GM12878 (cell line): ENCODE measurements around the gene TSPYL2. TPM values are rescaled to one million over a fixed set of nuclear protein-coding genes. Genes with fewer than 3 reads are reported as not detected.

Experiments
- ATAC-seq: fragments of 200-7000 bp; cut with Tn5 transposase; 3 replicates; pipeline ENCODE4 v1.9.1; 2020; ENCODE audit warnings: mild to moderate bottlenecking, moderate library complexity
- Bru-seq: library from RNA; stranded (reverse); fragments of 400-500 nt; gene quantifications from one replicate; lab custom pipeline; 2021; lab: Mats Ljungman, UMichigan
- BruChase-seq, 2 experiments: library from RNA; stranded (reverse); fragments of 400-500 nt; gene quantifications; one replicate each; lab custom pipeline; 2021; lab: Mats Ljungman, UMichigan
- BruUV-seq: library from RNA; stranded (reverse); fragments of 400-500 nt; replicated peaks from 2 replicates; lab custom pipeline; 2021; lab: Mats Ljungman, UMichigan
- CTCF ChIA-PET: fragments of 300-600 bp; sonication (Branson Sonifier 250); formaldehyde crosslinking; extraction: SDS; loops from one replicate; lab custom pipeline; 2021; ENCODE audit warnings: inconsistent platforms; lab: Yijun Ruan, JAX
- POLR2A ChIA-PET: fragments of 350-600 bp; formaldehyde crosslinking; extraction: SDS; loops from one replicate; lab custom pipeline; 2021; ENCODE audit warnings: inconsistent platforms; lab: Charles Lee
- RAD21 ChIA-PET: fragments of 300-600 bp; sonication (Branson Sonifier 250); formaldehyde crosslinking; loops from one replicate; lab custom pipeline; 2023; ENCODE audit warnings: antibody characterized with exemption; ENCODE audit not compliant: unreplicated experiment; lab: Charles Lee
- SMC1A ChIA-PET: fragments of 300-600 bp; sonication (Branson Sonifier 250); formaldehyde crosslinking; loops from one replicate; lab custom pipeline; 2023; ENCODE audit not compliant: unreplicated experiment, uncharacterized antibody; lab: Charles Lee
- DNase-seq: peaks from one replicate; pipeline ENCODE4 v3.0.0-alpha.2; 2011; ENCODE audit warnings: low read depth, low spot score
- FAIRE-seq: peaks from 3 replicates; lab custom pipeline; 2011; peaks lifted over from hg19 to GRCh38; lab: Jason Lieb, UNC
- H2AFZ ChIP-seq: 2 replicates; pipeline ENCODE4 v1.6.0; 2011; ENCODE audit warnings: low read depth, low read length, control low read depth; ENCODE audit not compliant: control insufficient read depth
- H3K27ac ChIP-seq: 2 replicates; pipeline ENCODE4 v1.5.1; 2011; ENCODE audit warnings: control low read depth; ENCODE audit not compliant: control insufficient read depth, insufficient read depth
- H3K27me3 ChIP-seq, 2 experiments: replicated peaks in 1 of 2; 2 replicates each; pipeline versions ENCODE4 v1.6.0 to v1.6.1; 2011; ENCODE audit warnings: low read length in 1 of 2; ENCODE audit not compliant: control insufficient read depth in 2 of 2, insufficient read depth in 2 of 2
- H3K36me3 ChIP-seq, 2 experiments: 2 replicates each; pipeline ENCODE4 v1.5.1; 2011; ENCODE audit warnings: low read length in 1 of 2; ENCODE audit not compliant: control insufficient read depth in 2 of 2, insufficient read depth in 2 of 2
- H3K4me1 ChIP-seq: 2 replicates; pipeline ENCODE4 v1.6.1; 2011; ENCODE audit warnings: mild to moderate bottlenecking, low read length, moderate library complexity, mixed read lengths; ENCODE audit not compliant: control insufficient read depth, insufficient read depth
- H3K4me2 ChIP-seq: 2 replicates; pipeline ENCODE4 v1.6.0; 2011; ENCODE audit warnings: control low read depth; ENCODE audit not compliant: control insufficient read depth, insufficient read depth
- H3K4me3 ChIP-seq: fragments of 200-600 bp; sonication (generic); 2 replicates; pipeline ENCODE4 v1.5.1; 2016
- H3K79me2 ChIP-seq: 2 replicates; pipeline ENCODE4 v1.6.0; 2011; ENCODE audit warnings: low read length; ENCODE audit not compliant: control insufficient read depth, insufficient read depth
- H3K9ac ChIP-seq: 2 replicates; pipeline ENCODE4 v1.8.0; 2011; ENCODE audit warnings: low read length, control low read depth, mixed read lengths; ENCODE audit not compliant: control insufficient read depth, insufficient read depth
- H3K9me3 ChIP-seq: replicated peaks from 3 replicates; pipeline ENCODE4 v1.5.1; 2011; ENCODE audit warnings: mild to moderate bottlenecking, low read length; ENCODE audit not compliant: control insufficient read depth, insufficient read depth
- H4K20me1 ChIP-seq: 2 replicates; pipeline ENCODE4 v1.6.0; 2011; ENCODE audit not compliant: control insufficient read depth, insufficient read depth
- BCLAF1 ChIP-seq: fragments of 450-650 bp; IDR thresholded peaks from 2 replicates; pipeline ENCODE4 v1.6.1; 2017; ENCODE audit warnings: antibody characterized with exemption, mild to moderate bottlenecking, moderate library complexity
- FOS ChIP-seq: IDR thresholded peaks from 3 replicates; pipeline ENCODE4 v1.6.1; 2011; ENCODE audit warnings: borderline replicate concordance; ENCODE audit not compliant: insufficient read length; ENCODE audit errors: extremely low read depth
- FOXK2 ChIP-seq: fragments of 450-650 bp; IDR thresholded peaks from 2 replicates; pipeline ENCODE4 v1.6.1; 2017; ENCODE audit warnings: mild to moderate bottlenecking, moderate library complexity
- GATAD2B ChIP-seq: fragments of 450-650 bp; conservative IDR thresholded peaks from 2 replicates; pipeline ENCODE4 v1.6.1; 2017; ENCODE audit warnings: low read depth, mild to moderate bottlenecking, moderate library complexity
- PML ChIP-seq: IDR thresholded peaks from 2 replicates; pipeline ENCODE4 v1.6.1; 2012; ENCODE audit warnings: low read length, inconsistent platforms
- SIX5 ChIP-seq: IDR thresholded peaks from 2 replicates; pipeline ENCODE4 v1.6.1; 2011; ENCODE audit warnings: mild to moderate bottlenecking, low read depth, low read length, moderate library complexity; ENCODE audit not compliant: severe bottlenecking
- SUPT20H ChIP-seq: IDR thresholded peaks from 2 replicates; pipeline ENCODE4 v1.6.1; 2011; ENCODE audit warnings: low read depth, mild to moderate bottlenecking, low read length, moderate library complexity, borderline replicate concordance; ENCODE audit not compliant: control insufficient read depth
- TCF3 ChIP-seq: IDR thresholded peaks from 2 replicates; pipeline ENCODE4 v1.6.1; 2012; ENCODE audit warnings: low read depth, mild to moderate bottlenecking, low read length, borderline replicate concordance; ENCODE audit not compliant: insufficient read depth
- ZBTB33 ChIP-seq: fragments of 450-650 bp; IDR thresholded peaks from 2 replicates; pipeline ENCODE4 v1.6.1; 2017; ENCODE audit warnings: mild to moderate bottlenecking
- WGBS: methylation state at CpG from one replicate; pipeline ENCODE4 v1.1.6; 2016; ENCODE audit warnings: low lambda C conversion rate; ENCODE audit not compliant: insufficient replicate concordance, insufficient coverage; ENCODE audit errors: missing lambda C conversion rate; 5-methylcytosine and 5-hydroxymethylcytosine counted together
- in situ Hi-C: fragments of 300-500 bp; cut with MboI; formaldehyde crosslinking; loops from 9 replicates; pipeline ENCODE4 v1.14.3; 2018; ENCODE audit warnings: mixed read lengths
- intact Hi-C: fragments of 100-400 bp; cut with micrococcal nuclease; formaldehyde crosslinking; loops from one replicate; pipeline ENCODE4 v1.14.2; 2022; ENCODE audit not compliant: unreplicated experiment
- long read RNA-seq, 2 experiments: library from polyadenylated mRNA; unstranded; transcript quantifications; one replicate each; pipeline ENCODE4 v2.0.0, GENCODE V29; 2019 to 2020
- polyA minus RNA-seq, 3 experiments: library from RNA; depleted of rRNA, polyadenylated mRNA; stranded (reverse); fragments of >200 nt; gene quantifications; 2 replicates each; pipeline ENCODE4 v1.2.3, GENCODE V29; 2011
- polyA plus RNA-seq, 11 experiments: library from polyadenylated mRNA; depleted of rRNA in 4 of 11; unstranded in 6 of 11; stranded (reverse) in 5 of 11; fragments of >200 nt; fragmentation: Nextera tagmentation in 4 of 11; fragmentation: Illumina TruSeq in 1 of 11; extraction: Ambion mirVana in 4 of 11; extraction: Trizol in 1 of 11; gene quantifications; 1 replicate in 1 of 11; 2 replicates in 10 of 11; pipeline versions ENCODE4 v1.2.1 to v1.2.3, GENCODE V29; 2011 to 2016; ENCODE audit warnings: inconsistent platforms in 2 of 11, missing spikeins in 2 of 11, low read depth in 1 of 11
- total RNA-seq, 4 experiments: library from RNA; depleted of rRNA in 3 of 4; stranded (reverse); fragments of >200 nt in 3 of 4; fragmentation: Illumina TruSeq in 1 of 4; extraction: Trizol in 1 of 4; gene quantifications; 2 replicates each; pipeline versions ENCODE4 v1.2.1 to v1.2.3, GENCODE V29; 2013 to 2021
- TF ChIP-seq, protein P1 (sequence below): fragments of 450-650 bp; IDR thresholded peaks from 2 replicates; pipeline ENCODE4 v1.6.1; 2016; ENCODE audit warnings: mild to moderate bottlenecking

The TSPYL2 gene
- 13.7 and 15.4 TPM in 2 replicates for total RNA-seq (2013; cell fraction: nucleolus; rRNA removed)
- total RNA-seq (2014; rRNA removed) = 12.8 and 13.4 TPM in 2 replicates
- total RNA-seq (2014; rRNA removed; fragmentation: Illumina TruSeq; extraction: Trizol) = 12.3 and 12.9 TPM in 2 replicates
- 16.0 and 16.1 TPM in 2 replicates for total RNA-seq (2021)
- polyA plus RNA-seq (2011; ENCODE audit: low read depth) = 27.1 TPM
- 19.9 and 20.1 TPM in 2 replicates for polyA plus RNA-seq (2011; rRNA removed)
- 10.1 and 11.6 TPM in 2 replicates for polyA plus RNA-seq (2011; cell fraction: cytosol; rRNA removed)
- polyA plus RNA-seq (2011; cell fraction: nucleus; rRNA removed) = 53.1 and 62.8 TPM in 2 replicates
- polyA plus RNA-seq (2012) = 28.0 and 49.3 TPM in 2 replicates
- 24.6 and 29.5 TPM in 2 replicates for polyA plus RNA-seq (2014; fragmentation: Illumina TruSeq; extraction: Trizol)
- 1 to 10 TPM in 1 of 2 experiments, under 1 TPM in 1; 0.53 to 1.8 TPM for polyA plus RNA-seq (2014; fragmentation: Nextera tagmentation; extraction: Ambion mirVana)
- 19.7 and 20.0 TPM in 2 replicates for polyA plus RNA-seq (2014; rRNA removed)
- polyA plus RNA-seq (2016; fragmentation: Nextera tagmentation; extraction: Ambion mirVana) = 10 to 100 TPM; 13.3 to 15.6 TPM
- 4.1 and 11.3 TPM in 2 replicates for polyA minus RNA-seq (2011; rRNA and poly(A)+ RNA removed)
- polyA minus RNA-seq (2011; cell fraction: cytosol; rRNA and poly(A)+ RNA removed) = 4.5 and 4.9 TPM in 2 replicates
- polyA minus RNA-seq (2011; cell fraction: nucleus; rRNA and poly(A)+ RNA removed) = 5.0 and 6.8 TPM in 2 replicates
- Bru-seq, nascent RNA = percentile 91 among the genes with signal in this experiment
- BruChase-seq, experiment 1, labeled RNA remaining after a 6-hour chase = percentile 91 among the genes with signal in this experiment
- percentile 88 among the genes with signal in this experiment for BruChase-seq, experiment 2, labeled RNA remaining after a 2-hour chase
- long read RNA-seq, experiment 1 = 0 reads
- long read RNA-seq, experiment 2, partial matches to known transcripts = 0 of 1 reads
- long read RNA-seq, experiment 2, other reads (novel, unspliced or antisense) = 1 of 1 reads

- no peaks in the 10 kb centered on the region for H3K4me1 ChIP-seq
- no peaks in the 10 kb centered on the region for H3K9me3 ChIP-seq
- H3K4me2 ChIP-seq = peak within 1 kb of the TSS; percentile 69
- H3K27ac ChIP-seq = peak within 1 kb of the TSS; percentile 73
- CTCF ChIA-PET = interaction anchor here (0.9 to 1.4 kb wide), 2 partner anchors 9 to 10 kb away, joined by 3 to 5 read pairs; no protein-coding TSS in a partner anchor
- in situ Hi-C loops = no loop called here
- H3K4me3 ChIP-seq = peak within 1 kb of the TSS; percentile 73
- ATAC-seq = peak; percentile 96
- SMC1A ChIA-PET = interaction anchor here (0.8 to 1.3 kb wide), 2 partner anchors 9 to 10 kb away, joined by 3 to 4 read pairs; no protein-coding TSS in a partner anchor
- peak within 1 kb of the TSS; percentile 47 for H2AFZ ChIP-seq
- intact Hi-C loops = loop anchor here (1.0 kb wide), 1 partner anchor 11 kb away; no protein-coding TSS in a partner anchor
- DNase-seq = peak; percentile 79
- H3K79me2 ChIP-seq = peaks cover 6% of the 10 kb centered on the region
- peak within 1 kb of the TSS; percentile 73 for H3K9ac ChIP-seq
- peaks cover 0 to 5% of the 10 kb centered on the region in 2 experiments; a peak in 1 of 4 replicates for H3K36me3 ChIP-seq
- no peaks in the 10 kb centered on the region for H4K20me1 ChIP-seq
- H3K27me3 ChIP-seq = no peaks in the 10 kb centered on the region
- no peak for FAIRE-seq
- BruUV-seq = no TSS peak
- POLR2A ChIA-PET = interaction anchor here (0.5 to 2.0 kb wide), 5 partner anchors 9 to 963 kb away, joined by 4 to 9 read pairs (median 5); partner anchors contain the start of gene KANTR
- RAD21 ChIA-PET = no interaction called here
- WGBS = 41% methylated on average over 58 of the region's 86 CpGs
- TF ChIP-seq GATAD2B (no peak; the same call in 1 of the 2 replicates), BCLAF1 (no peak), FOXK2 (no peak), SIX5 (no peak), ZBTB33 (no peak), TCF3 (peak; percentile 80; the same call in 1 of the 2 replicates), FOS (no peak), PML (peak; percentile 83), SUPT20H (no peak)
- TF ChIP-seq, protein P1, sequence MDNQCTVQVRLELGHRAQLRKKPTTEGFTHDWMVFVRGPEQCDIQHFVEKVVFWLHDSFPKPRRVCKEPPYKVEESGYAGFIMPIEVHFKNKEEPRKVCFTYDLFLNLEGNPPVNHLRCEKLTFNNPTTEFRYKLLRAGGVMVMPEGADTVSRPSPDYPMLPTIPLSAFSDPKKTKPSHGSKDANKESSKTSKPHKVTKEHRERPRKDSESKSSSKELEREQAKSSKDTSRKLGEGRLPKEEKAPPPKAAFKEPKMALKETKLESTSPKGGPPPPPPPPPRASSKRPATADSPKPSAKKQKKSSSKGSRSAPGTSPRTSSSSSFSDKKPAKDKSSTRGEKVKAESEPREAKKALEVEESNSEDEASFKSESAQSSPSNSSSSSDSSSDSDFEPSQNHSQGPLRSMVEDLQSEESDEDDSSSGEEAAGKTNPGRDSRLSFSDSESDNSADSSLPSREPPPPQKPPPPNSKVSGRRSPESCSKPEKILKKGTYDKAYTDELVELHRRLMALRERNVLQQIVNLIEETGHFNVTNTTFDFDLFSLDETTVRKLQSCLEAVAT = no peak
Measured at GRCh38 chrX:53081925-53082772, at the start of gene TSPYL2. Gene TSPYL2 (plus strand): TSS chrX:53082367. CDS start chrX:53082499, 132 bp downstream.
